BLaER1 treated with 17β-estradiol and CSF1 and Interleukin-3, amounts not matched to agents 10 nM and 100 nM (cell line): ENCODE data around the gene GRB2.

Experiments used
- H3K27ac ChIP-seq, 11 experiments: shearing (Covaris generic); formaldehyde crosslinking; 2 replicates each; pipeline ENCODE4 v1.8.1; 2022
- H3K27me3 ChIP-seq, 11 experiments: shearing (Covaris generic); formaldehyde crosslinking; 2 replicates each; pipeline ENCODE4 v1.8.1; 2022
- H3K36me3 ChIP-seq, 11 experiments: shearing (Covaris generic); formaldehyde crosslinking; 2 replicates each; pipeline ENCODE4 v1.8.1; 2022
- H3K4me1 ChIP-seq, 10 experiments: shearing (Covaris generic); formaldehyde crosslinking; 2 replicates each; pipeline ENCODE4 v1.8.1; 2022
- H3K4me2 ChIP-seq, 11 experiments: shearing (Covaris generic); formaldehyde crosslinking; 2 replicates each; pipeline ENCODE4 v1.8.1; 2022
- H3K4me3 ChIP-seq, 10 experiments: shearing (Covaris generic); formaldehyde crosslinking; 2 replicates each; pipeline ENCODE4 v1.8.1; 2022
- H3K9ac ChIP-seq, 11 experiments: shearing (Covaris generic); formaldehyde crosslinking; 2 replicates each; pipeline ENCODE4 v1.8.1; 2022
- H3K9me3 ChIP-seq, 11 experiments: shearing (Covaris generic); formaldehyde crosslinking; replicated peaks in 1 of 11; 2 replicates each; pipeline ENCODE4 v1.8.1; 2022
- H4K20me1 ChIP-seq, 11 experiments: shearing (Covaris generic); formaldehyde crosslinking; 2 replicates each; pipeline ENCODE4 v1.8.1; 2022
- Cebpa-rat ChIP-seq, 11 experiments: shearing (Covaris generic); IDR thresholded peaks; 2 replicates each; pipeline ENCODE4 v1.8.1; 2022

Gene GRB2

DNA sequence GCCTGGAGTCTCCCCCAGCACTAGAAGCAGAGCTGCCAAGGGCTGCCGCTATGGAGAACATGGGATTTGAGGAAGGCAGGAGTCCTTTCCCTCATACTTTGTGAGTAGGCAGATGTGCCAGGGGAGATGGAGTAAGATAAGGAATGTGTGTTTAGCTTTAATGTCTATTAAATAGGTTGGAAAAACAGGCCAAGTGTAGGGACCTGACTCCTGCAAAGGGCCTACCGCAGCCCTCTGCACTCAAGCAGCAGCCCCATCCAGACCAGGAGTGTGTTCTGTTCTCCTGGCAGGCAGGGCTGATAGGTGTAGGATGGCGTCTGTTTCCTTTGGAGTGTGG, 132.7 kb downstream of the GRB2 start:
- no peaks in the 10 kb centered on the region for H3K27me3 ChIP-seq
- peak overlapping the region in 10 of 11 experiments; percentile 52 to 98 (median 94); a peak in 16 of 22 replicates for H3K9ac ChIP-seq
- no peaks in the 10 kb centered on the region for H3K9me3 ChIP-seq
- peak overlapping the region in 7 of 10 experiments; percentile 79 to 98 (median 91); a peak in 9 of 20 replicates for H3K4me3 ChIP-seq
- H3K4me2 ChIP-seq = peak overlapping the region; percentile 93 to 100 (median 98)
- peaks cover 35 to 54% (median 46%) of the 10 kb centered on the region in 10 experiments for H3K4me1 ChIP-seq
- peak overlapping the region in 4 of 11 experiments; percentile 23 to 96 (median 95); a peak in 5 of 22 replicates for H3K27ac ChIP-seq
- peaks cover 41 to 57% (median 49%) of the 10 kb centered on the region in 11 experiments for H3K36me3 ChIP-seq
- TF ChIP-seq Cebpa-rat (IDR thresholded peaks at IDR 0.05) = no peak
- H4K20me1 ChIP-seq = peaks cover 12 to 39% (median 25%) of the 10 kb centered on the region in 11 experiments; a peak in 19 of 22 replicates

DNA sequence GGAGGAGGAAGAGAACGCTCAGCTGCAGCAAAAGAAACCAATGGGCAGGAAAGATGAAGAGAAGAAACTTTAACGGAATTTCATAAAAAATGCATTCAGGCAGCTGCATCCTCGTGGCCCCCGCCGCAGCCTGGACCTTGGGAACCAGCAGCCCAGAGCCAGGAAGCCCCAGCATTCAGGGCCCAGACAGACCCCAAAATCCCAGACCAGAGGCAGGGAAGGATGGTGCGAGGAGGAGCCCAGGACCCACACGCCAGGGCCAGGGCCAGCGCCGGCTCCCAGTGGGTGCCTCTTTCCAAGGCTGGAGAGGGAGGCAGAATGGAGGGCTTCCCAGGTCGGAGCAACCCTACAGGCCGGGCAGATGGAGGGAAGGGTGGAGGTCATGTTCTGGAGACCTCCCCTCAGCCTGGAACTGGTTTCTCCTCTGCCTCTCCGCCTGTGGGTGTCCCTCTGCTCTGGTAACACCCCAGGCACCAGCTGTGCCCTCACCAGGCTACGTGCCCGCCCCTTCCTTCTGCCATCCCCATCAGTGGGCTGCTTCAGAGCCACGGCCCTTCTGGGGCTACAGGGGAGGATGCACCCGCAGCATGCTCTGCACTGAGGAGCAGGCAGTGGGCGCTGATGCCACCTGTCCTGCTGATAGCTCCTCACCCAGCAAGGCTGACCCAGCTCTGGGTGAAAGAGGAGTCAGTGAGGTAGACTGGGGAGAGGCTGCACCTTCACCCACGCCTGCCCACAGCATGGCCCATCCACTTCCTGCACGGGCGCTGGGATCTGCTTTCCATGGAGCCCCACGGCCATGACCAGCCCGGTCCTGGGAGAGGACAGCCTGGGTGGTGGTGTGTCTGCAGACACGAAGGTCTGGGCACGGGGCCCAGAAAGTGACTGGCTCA, 133.3 kb downstream of the GRB2 start:
- no peaks in the 10 kb centered on the region for H3K9me3 ChIP-seq
- peaks cover 42 to 58% (median 46%) of the 10 kb centered on the region in 11 experiments for H3K36me3 ChIP-seq
- peak overlapping the region; percentile 93 to 100 (median 98) for H3K4me2 ChIP-seq
- H3K27me3 ChIP-seq = no peaks in the 10 kb centered on the region
- peak overlapping the region in 10 of 11 experiments; percentile 87 to 98 (median 94); a peak in 19 of 22 replicates for H3K27ac ChIP-seq
- peak overlapping the region; percentile 79 to 98 (median 89) for H3K4me3 ChIP-seq
- peaks cover 12 to 40% (median 25%) of the 10 kb centered on the region in 11 experiments; a peak in 19 of 22 replicates for H4K20me1 ChIP-seq
- peaks cover 35 to 60% (median 52%) of the 10 kb centered on the region in 10 experiments for H3K4me1 ChIP-seq
- no peak for TF ChIP-seq Cebpa-rat (IDR thresholded peaks at IDR 0.05)
- peak overlapping the region; percentile 87 to 98 (median 95) for H3K9ac ChIP-seq

DNA sequence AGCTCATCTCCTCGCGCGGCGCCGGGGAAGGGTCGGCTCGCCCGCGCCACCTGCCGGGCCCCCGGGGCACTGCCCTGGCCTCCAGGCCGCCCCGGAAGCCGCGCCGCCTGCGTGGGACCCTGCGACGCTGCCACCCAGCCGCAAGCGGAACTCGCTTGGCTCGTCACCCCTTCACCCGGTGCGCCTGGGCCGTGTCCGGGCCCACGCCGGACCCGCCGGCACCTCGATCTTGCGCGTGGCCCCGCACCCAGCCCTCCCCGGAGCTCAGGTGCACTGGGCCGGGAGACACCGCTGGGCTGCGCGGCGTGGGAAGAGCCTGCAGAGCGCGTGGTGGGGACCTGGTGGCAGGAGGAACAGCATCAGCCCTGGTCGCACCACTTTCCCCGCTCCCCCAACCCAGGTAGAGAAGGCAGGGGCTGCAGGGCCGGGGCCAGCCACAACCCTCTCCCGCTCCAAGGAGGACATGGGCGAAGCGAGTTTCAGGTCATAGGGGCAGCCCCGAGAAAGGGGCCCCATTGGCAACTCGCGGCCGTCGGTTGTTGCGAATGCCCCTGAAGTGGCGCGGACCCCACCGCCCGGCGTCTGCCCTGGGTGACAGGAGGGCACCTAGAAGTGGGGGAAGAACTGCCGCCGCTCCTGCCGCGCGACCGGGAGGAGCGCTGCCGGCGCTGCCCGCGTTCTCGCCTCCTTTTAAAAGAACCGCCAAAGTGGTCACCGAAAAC, 134.1 kb downstream of the GRB2 start:
- Histone ChIP-seq H3K9me3 (no peaks in the 10 kb centered on the region), H3K27me3 (no peaks in the 10 kb centered on the region), H3K9ac (peak overlapping the region; percentile 87 to 98 (median 95)), H3K4me1 (peaks cover 35 to 68% (median 60%) of the 10 kb centered on the region in 10 experiments), H4K20me1 (peaks cover 12 to 48% (median 25%) of the 10 kb centered on the region in 11 experiments; a peak in 19 of 22 replicates), H3K4me2 (peak overlapping the region; percentile 93 to 100 (median 98)), H3K27ac (peak overlapping the region; percentile 83 to 98 (median 93)), H3K4me3 (peak overlapping the region; percentile 79 to 98 (median 89)), H3K36me3 (peaks cover 42 to 58% (median 48%) of the 10 kb centered on the region in 11 experiments)
- TF ChIP-seq Cebpa-rat (IDR thresholded peaks at IDR 0.05) = no peak

DNA sequence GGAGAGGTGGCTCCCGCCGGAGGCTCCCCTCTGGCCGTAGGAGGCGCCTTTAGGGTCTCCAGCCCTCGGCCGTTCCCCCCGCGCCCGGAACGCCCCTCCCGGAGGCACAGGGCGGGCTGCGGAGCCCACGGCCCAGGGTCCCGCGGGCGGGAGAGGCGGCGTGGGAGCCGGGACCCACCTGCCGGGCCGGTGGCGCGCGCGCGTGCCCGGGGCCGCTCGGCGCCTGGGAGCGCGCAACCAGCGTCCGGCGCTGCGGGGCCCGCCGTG, 134.6 kb downstream of the GRB2 start, which contains the start of gene MIF4GD:
Gene MIF4GD (minus strand): TSS at position 266 of the 267 bp plus-strand sequence. CDS start 1,036 bp downstream, outside the sequence.
- Histone ChIP-seq H3K27me3 (no peaks in the 10 kb centered on the region), H3K27ac (peak within 1 kb of the TSS; percentile 83 to 98 (median 93)), H3K4me2 (peak within 1 kb of the TSS; percentile 93 to 100 (median 99)), H4K20me1 (peaks cover 12 to 50% (median 26%) of the 10 kb centered on the region in 11 experiments; a peak in 19 of 22 replicates), H3K4me3 (peak within 1 kb of the TSS; percentile 79 to 98 (median 89)), H3K9me3 (no peaks in the 10 kb centered on the region), H3K36me3 (peaks cover 43 to 58% (median 51%) of the 10 kb centered on the region in 11 experiments), H3K4me1 (peaks cover 35 to 73% (median 60%) of the 10 kb centered on the region in 10 experiments), H3K9ac (peak within 1 kb of the TSS; percentile 87 to 98 (median 95))
- TF ChIP-seq Cebpa-rat (IDR thresholded peaks at IDR 0.05) = no peak

DNA sequence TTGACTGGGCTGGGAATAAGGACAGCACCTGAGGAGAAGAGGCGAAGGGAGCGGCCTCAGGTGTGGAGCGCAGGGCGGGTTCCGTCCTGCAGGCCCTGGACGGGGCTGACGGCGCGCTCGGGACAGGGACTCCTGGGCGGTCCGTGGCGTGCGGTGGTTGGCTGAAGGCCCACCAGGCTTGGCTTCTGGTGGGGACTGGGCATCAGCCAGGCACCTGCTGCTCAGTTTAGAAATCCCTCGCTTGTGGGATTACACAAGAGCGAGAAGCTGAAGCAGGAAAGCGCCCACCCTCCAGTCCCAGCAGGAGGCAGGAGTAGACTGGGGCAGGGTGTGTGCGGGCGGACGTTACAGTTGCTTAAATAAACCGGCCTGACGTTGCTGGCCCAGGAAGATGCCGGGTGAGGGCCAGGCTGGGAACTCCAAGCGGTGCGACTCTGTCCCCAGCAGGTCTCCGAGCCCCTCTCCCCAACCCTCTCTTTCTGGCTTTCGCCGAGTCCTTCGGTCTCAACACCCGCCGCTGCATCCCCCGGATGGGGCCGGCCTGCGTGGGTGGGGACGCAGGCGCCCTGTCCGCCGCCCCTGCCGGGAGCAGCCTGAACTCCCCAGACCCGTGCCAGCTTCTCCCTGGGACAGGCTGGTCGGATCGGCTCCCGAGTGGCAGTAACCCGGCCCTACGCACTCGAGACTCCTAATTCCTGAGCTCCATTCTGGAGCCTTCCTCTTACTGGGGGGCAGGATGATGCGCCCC, 135.1 kb downstream of the GRB2 start:
- no peaks in the 10 kb centered on the region for H3K9me3 ChIP-seq
- peaks cover 35 to 78% (median 62%) of the 10 kb centered on the region in 10 experiments for H3K4me1 ChIP-seq
- H3K9ac ChIP-seq = peak overlapping the region; percentile 87 to 98 (median 95)
- H3K27ac ChIP-seq = peak overlapping the region; percentile 83 to 98 (median 93)
- peak in 6 of 11 experiments; percentile 27 to 77 (median 54); a peak in 5 of 22 replicates for TF ChIP-seq Cebpa-rat (IDR thresholded peaks at IDR 0.05)
- H3K27me3 ChIP-seq = no peaks in the 10 kb centered on the region
- H4K20me1 ChIP-seq = peaks cover 12 to 51% (median 29%) of the 10 kb centered on the region in 11 experiments; a peak in 19 of 22 replicates
- peaks cover 44 to 58% (median 53%) of the 10 kb centered on the region in 11 experiments for H3K36me3 ChIP-seq
- peak overlapping the region; percentile 93 to 100 (median 99) for H3K4me2 ChIP-seq
- peak overlapping the region; percentile 79 to 98 (median 89) for H3K4me3 ChIP-seq

DNA sequence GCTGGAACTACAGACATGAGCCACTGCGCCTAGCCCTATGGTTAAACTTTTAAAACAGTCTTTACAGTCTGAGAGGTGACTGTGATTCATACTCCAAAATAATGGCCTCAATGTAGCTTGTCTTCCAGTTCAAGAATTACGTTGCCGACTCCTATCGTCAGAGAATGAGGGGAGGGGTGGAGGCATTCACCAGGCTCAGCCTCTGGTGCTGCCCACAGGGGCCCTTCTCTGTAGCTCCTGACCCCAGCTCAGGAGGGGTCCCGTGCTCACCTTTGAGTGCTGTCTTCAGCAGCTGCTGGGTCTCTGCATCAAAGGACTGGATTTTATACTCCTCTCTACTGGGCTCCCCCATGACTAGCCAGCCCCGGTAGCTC, 135.6 kb downstream of the GRB2 start:
- peaks cover 35 to 81% (median 62%) of the 10 kb centered on the region in 10 experiments for H3K4me1 ChIP-seq
- peaks cover 44 to 58% (median 53%) of the 10 kb centered on the region in 11 experiments for H3K36me3 ChIP-seq
- peak overlapping the region; percentile 79 to 98 (median 89) for H3K4me3 ChIP-seq
- TF ChIP-seq Cebpa-rat (IDR thresholded peaks at IDR 0.05) = no peak
- H3K9me3 ChIP-seq = no peaks in the 10 kb centered on the region
- peak overlapping the region; percentile 83 to 98 (median 93) for H3K27ac ChIP-seq
- H4K20me1 ChIP-seq = peaks cover 12 to 51% (median 30%) of the 10 kb centered on the region in 11 experiments; a peak in 19 of 22 replicates
- H3K4me2 ChIP-seq = peak overlapping the region; percentile 93 to 100 (median 99)
- peak overlapping the region; percentile 87 to 98 (median 95) for H3K9ac ChIP-seq
- no peaks in the 10 kb centered on the region for H3K27me3 ChIP-seq
